Measurements from ENCODE around the gene ARMH4.

- TF ChIP-seq CTCF (IDR thresholded peaks at IDR 0.05) (no peak), POLR2A (IDR thresholded peaks at IDR 0.05) (no peak)
Observed at GRCh38 chr14:58059126-58059525, 92.9 kb downstream of the ARMH4 start.

All from ovary (tissue), 3 donors.